ENCODE measurements around the gene KHDC4. TPM values are rescaled to one million over a fixed set of nuclear protein-coding genes. Genes with fewer than 3 reads are reported as not detected.

Gene KHDC4
- total RNA-seq, 4 donors from 2014 or later: 46.8 to 82.8 (median 67.7) TPM

- no peak for TF ChIP-seq EP300 (IDR thresholded peaks at IDR 0.05)
- no peak for TF ChIP-seq CTCF (IDR thresholded peaks at IDR 0.05)
- TF ChIP-seq POLR2A (IDR thresholded peaks at IDR 0.05): no peak
- DNase-seq (ENCODE audit: low spot score in 2 of 2): no peak
- H3K27me3 ChIP-seq: no peaks in the 10 kb centered on the region
- no peak overlapping the region for H3K4me3 ChIP-seq
- H3K4me1 ChIP-seq: peaks cover 0 to 33% (median 4%) of the 10 kb centered on the region in 4 donors
- H3K27ac ChIP-seq: peak overlapping the region in 2 of 4 donors; percentile 18 to 98
- peaks cover 0 to 17% (median 0%) of the 10 kb centered on the region in 3 donors for H3K36me3 ChIP-seq
- H3K9me3 ChIP-seq: no peaks in the 10 kb centered on the region
These were observed 69.8 kb downstream of the KHDC4 start for GRCh38 chr1:155864393-155864792.

Small RNA genes within 50 kb of the gene (small RNA-seq; reads per million reads assigned to genes)
- gene MIR6738 (not detected), gene RF00015 (not detected), gene SCARNA4 (not detected), gene SNORA80E (83.4 reads per million, percentile 95 among the genes with 10 or more reads in this experiment)

Other genes with a start within 250 kb of the KHDC4 start
- 100 to 1,000 TPM; 170 to 253 (median 196) TPM for gene YY1AP1, start 245.6 kb downstream of the KHDC4 start, total RNA-seq
- gene DAP3, start 245.3 kb downstream of the KHDC4 start, total RNA-seq: 100 to 1,000 TPM; 101 to 159 (median 138) TPM
- 10 to 100 TPM; 53.3 to 88.2 (median 66.2) TPM for gene GON4L, start 77.2 kb downstream of the KHDC4 start, total RNA-seq
- 10 to 100 TPM; 29.2 to 54.2 (median 38.1) TPM for gene SYT11, start 74.8 kb downstream of the KHDC4 start, total RNA-seq
- 10 to 100 TPM; 18.8 to 23.3 (median 20.7) TPM for gene RIT1, start 23.1 kb downstream of the KHDC4 start, total RNA-seq
- gene RXFP4, start 7.2 kb upstream of the KHDC4 start, total RNA-seq: not detected
- gene ARHGEF2, start 44.1 kb upstream of the KHDC4 start, total RNA-seq: 100 to 1,000 TPM; 105 to 195 (median 153) TPM
- gene SSR2, start 86.5 kb upstream of the KHDC4 start, total RNA-seq: 100 to 1,000 TPM; 172 to 236 (median 212) TPM
- gene UBQLN4, start 119.4 kb upstream of the KHDC4 start, total RNA-seq: 10 to 100 TPM; 19.5 to 32.1 (median 22.8) TPM
- 10 to 100 TPM; 32.6 to 51.8 (median 47.8) TPM for gene LAMTOR2, start 120.4 kb upstream of the KHDC4 start, total RNA-seq
- not detected for gene RAB25, start 126.7 kb upstream of the KHDC4 start, total RNA-seq
- gene MEX3A, start 148.1 kb upstream of the KHDC4 start, total RNA-seq: 1 to 10 TPM in 1 of 4 donors, under 1 TPM in 3; under 0.01 to 1.2 (median 0.43) TPM
- 100 to 1,000 TPM; 371 to 501 (median 419) TPM for gene LMNA, start 180.3 kb upstream of the KHDC4 start, total RNA-seq
- gene SEMA4A, start 219.2 kb upstream of the KHDC4 start, total RNA-seq: 1 to 10 TPM; 1.8 to 4.6 (median 3.5) TPM

Measured in tibial nerve (tissue), 4 donors.